ENCODE measurements around the gene PRKCH. TPM values are rescaled to one million over a fixed set of nuclear protein-coding genes. Genes with fewer than 3 reads are reported as not detected.

The PRKCH gene
- total RNA-seq, 2 experiments from 2014 or later, result 149 to 158 TPM

- Mint-ChIP-seq H3K4me3 (no peak overlapping the region), H3K27me3 (ENCODE audit: low read depth) (no peaks in the 10 kb centered on the region), H3K4me1 (ENCODE audit: low read depth) (peaks cover 92% of the 10 kb centered on the region), H3K27ac (peak overlapping the region; percentile 85), H3K36me3 (ENCODE audit: low read depth) (peaks cover 32% of the 10 kb centered on the region), H3K9me3 (no peaks in the 10 kb centered on the region)
- intact Hi-C loops (cut with micrococcal nuclease), result no loop called here
- DNase-seq, result no peak
- CTCF ChIA-PET, result no interaction called here
These were observed 193.5 kb downstream of the PRKCH start for GRCh38 chr14:61514927-61515326.

- intact Hi-C loops (cut with micrococcal nuclease), result no loop called here
- H3K4me3 Mint-ChIP-seq, result no peak overlapping the region
- H3K9me3 Mint-ChIP-seq, result no peaks in the 10 kb centered on the region
- CTCF ChIA-PET, result no interaction called here
- H3K27me3 Mint-ChIP-seq (ENCODE audit: low read depth), result no peaks in the 10 kb centered on the region
- H3K27ac Mint-ChIP-seq, result peak overlapping the region; percentile 85
- H3K36me3 Mint-ChIP-seq (ENCODE audit: low read depth), result peaks cover 29% of the 10 kb centered on the region
- peaks cover 91% of the 10 kb centered on the region for H3K4me1 Mint-ChIP-seq (ENCODE audit: low read depth)
- DNase-seq, result no peak
These were observed 194.2 kb downstream of the PRKCH start for GRCh38 chr14:61515436-61516117.

- CTCF ChIA-PET, result no interaction called here
- no peak overlapping the region for H3K4me3 Mint-ChIP-seq
- peak overlapping the region; percentile 85 for H3K27ac Mint-ChIP-seq
- peaks cover 29% of the 10 kb centered on the region for H3K36me3 Mint-ChIP-seq (ENCODE audit: low read depth)
- H3K27me3 Mint-ChIP-seq (ENCODE audit: low read depth), result no peaks in the 10 kb centered on the region
- H3K9me3 Mint-ChIP-seq, result no peaks in the 10 kb centered on the region
- no peak for DNase-seq
- intact Hi-C loops (cut with micrococcal nuclease), result no loop called here
- H3K4me1 Mint-ChIP-seq (ENCODE audit: low read depth), result peaks cover 88% of the 10 kb centered on the region
These were observed 194.9 kb downstream of the PRKCH start for GRCh38 chr14:61516118-61516743.

GRCh38 chr14:61516964-61517653, 195.7 kb downstream of the PRKCH start:
- no peaks in the 10 kb centered on the region for H3K9me3 Mint-ChIP-seq
- DNase-seq, result no peak
- CTCF ChIA-PET, result no interaction called here
- intact Hi-C loops (cut with micrococcal nuclease), result no loop called here
- H3K27me3 Mint-ChIP-seq (ENCODE audit: low read depth), result no peaks in the 10 kb centered on the region
- H3K4me3 Mint-ChIP-seq, result no peak overlapping the region
- peak overlapping the region; percentile 85 for H3K27ac Mint-ChIP-seq
- peaks cover 85% of the 10 kb centered on the region for H3K4me1 Mint-ChIP-seq (ENCODE audit: low read depth)
- H3K36me3 Mint-ChIP-seq (ENCODE audit: low read depth), result peaks cover 34% of the 10 kb centered on the region

- H3K36me3 Mint-ChIP-seq (ENCODE audit: low read depth), result peaks cover 42% of the 10 kb centered on the region
- CTCF ChIA-PET, result interaction anchor here (0.6 kb wide), 2 partner anchors 21 to 402 kb away, joined by 3 read pairs; no protein-coding TSS in a partner anchor
- peak overlapping the region; percentile 67 for H3K4me3 Mint-ChIP-seq
- peaks cover 87% of the 10 kb centered on the region for H3K4me1 Mint-ChIP-seq (ENCODE audit: low read depth)
- no peaks in the 10 kb centered on the region for H3K9me3 Mint-ChIP-seq
- H3K27ac Mint-ChIP-seq, result peak overlapping the region; percentile 72
- intact Hi-C loops (cut with micrococcal nuclease), result no loop called here
- no peak for DNase-seq
- H3K27me3 Mint-ChIP-seq (ENCODE audit: low read depth), result no peaks in the 10 kb centered on the region
These were observed 196.6 kb downstream of the PRKCH start for GRCh38 chr14:61517911-61518384.

- no peaks in the 10 kb centered on the region for H3K27me3 Mint-ChIP-seq (ENCODE audit: low read depth)
- CTCF ChIA-PET, result interaction anchor here (0.6 to 1.0 kb wide), 3 partner anchors 21 to 403 kb away, joined by 3 read pairs; no protein-coding TSS in a partner anchor
- peaks cover 40% of the 10 kb centered on the region for H3K36me3 Mint-ChIP-seq (ENCODE audit: low read depth)
- peaks cover 87% of the 10 kb centered on the region for H3K4me1 Mint-ChIP-seq (ENCODE audit: low read depth)
- no peaks in the 10 kb centered on the region for H3K9me3 Mint-ChIP-seq
- no peak for DNase-seq
- intact Hi-C loops (cut with micrococcal nuclease), result no loop called here
- H3K27ac Mint-ChIP-seq, result peak overlapping the region; percentile 72
- peak overlapping the region; percentile 67 for H3K4me3 Mint-ChIP-seq
These were observed 197.0 kb downstream of the PRKCH start for GRCh38 chr14:61518403-61518802.

GRCh38 chr14:61519106-61519505, 197.7 kb downstream of the PRKCH start:
- CTCF ChIA-PET, result interaction anchor here (0.6 to 1.0 kb wide), 2 partner anchors 154 to 172 kb away, joined by 3 to 6 read pairs; no protein-coding TSS in a partner anchor
- Mint-ChIP-seq H3K27me3 (ENCODE audit: low read depth) (no peaks in the 10 kb centered on the region), H3K9me3 (no peaks in the 10 kb centered on the region), H3K27ac (peak overlapping the region; percentile 72), H3K36me3 (ENCODE audit: low read depth) (peaks cover 35% of the 10 kb centered on the region), H3K4me3 (peak overlapping the region; percentile 67), H3K4me1 (ENCODE audit: low read depth) (peaks cover 88% of the 10 kb centered on the region)
- intact Hi-C loops (cut with micrococcal nuclease), result no loop called here
- DNase-seq, result no peak

GRCh38 chr14:61519735-61520134, 198.4 kb downstream of the PRKCH start:
- H3K36me3 Mint-ChIP-seq (ENCODE audit: low read depth), result peaks cover 31% of the 10 kb centered on the region
- H3K27me3 Mint-ChIP-seq (ENCODE audit: low read depth), result no peaks in the 10 kb centered on the region
- no peaks in the 10 kb centered on the region for H3K9me3 Mint-ChIP-seq
- peaks cover 90% of the 10 kb centered on the region for H3K4me1 Mint-ChIP-seq (ENCODE audit: low read depth)
- intact Hi-C loops (cut with micrococcal nuclease), result no loop called here
- peak overlapping the region; percentile 72 for H3K27ac Mint-ChIP-seq
- CTCF ChIA-PET, result interaction anchor here (0.5 kb wide), 1 partner anchor 224 kb away, joined by 5 read pairs; no protein-coding TSS in a partner anchor
- DNase-seq, result no peak
- H3K4me3 Mint-ChIP-seq, result peak overlapping the region; percentile 67

GRCh38 chr14:61520576-61520975, 199.2 kb downstream of the PRKCH start:
- Mint-ChIP-seq H3K4me3 (no peak overlapping the region), H3K27ac (peak overlapping the region; percentile 72), H3K36me3 (ENCODE audit: low read depth) (peaks cover 29% of the 10 kb centered on the region), H3K27me3 (ENCODE audit: low read depth) (no peaks in the 10 kb centered on the region), H3K4me1 (ENCODE audit: low read depth) (peaks cover 90% of the 10 kb centered on the region), H3K9me3 (no peaks in the 10 kb centered on the region)
- DNase-seq, result no peak
- CTCF ChIA-PET, result no interaction called here
- intact Hi-C loops (cut with micrococcal nuclease), result no loop called here

- Mint-ChIP-seq H3K4me3 (no peak overlapping the region), H3K9me3 (no peaks in the 10 kb centered on the region), H3K27ac (peak overlapping the region; percentile 94), H3K4me1 (ENCODE audit: low read depth) (peaks cover 90% of the 10 kb centered on the region), H3K27me3 (ENCODE audit: low read depth) (no peaks in the 10 kb centered on the region), H3K36me3 (ENCODE audit: low read depth) (peaks cover 32% of the 10 kb centered on the region)
- DNase-seq, result no peak
- intact Hi-C loops (cut with micrococcal nuclease), result no loop called here
- CTCF ChIA-PET, result interaction anchor here (0.6 to 1.1 kb wide), 2 partner anchors 9 to 74 kb away, joined by 3 to 4 read pairs; no protein-coding TSS in a partner anchor
These were observed 200.4 kb downstream of the PRKCH start for GRCh38 chr14:61521773-61522172.

- Mint-ChIP-seq H3K27ac (peak overlapping the region; percentile 94), H3K9me3 (no peaks in the 10 kb centered on the region)
- intact Hi-C loops (cut with micrococcal nuclease), result no loop called here
These were observed 202.4 kb downstream of the PRKCH start for GRCh38 chr14:61523751-61524150.

GRCh38 chr14:61524211-61524806, 202.9 kb downstream of the PRKCH start:
- Mint-ChIP-seq H3K4me1 (ENCODE audit: low read depth) (peaks cover 88% of the 10 kb centered on the region), H3K4me3 (no peak overlapping the region), H3K36me3 (ENCODE audit: low read depth) (peaks cover 45% of the 10 kb centered on the region), H3K27me3 (ENCODE audit: low read depth) (no peaks in the 10 kb centered on the region), H3K9me3 (no peaks in the 10 kb centered on the region), H3K27ac (peak overlapping the region; percentile 94)
- CTCF ChIA-PET, result interaction anchor here (1.1 to 6.7 kb wide), 6 partner anchors 8 to 182 kb away, joined by 3 to 46 read pairs (median 4); no protein-coding TSS in a partner anchor
- no peak for DNase-seq
- intact Hi-C loops (cut with micrococcal nuclease), result no loop called here

More at GRCh38 chr14:61523751-61524150, 202.4 kb downstream of the PRKCH start:
- Mint-ChIP-seq H3K27me3 (ENCODE audit: low read depth) (no peaks in the 10 kb centered on the region), H3K36me3 (ENCODE audit: low read depth) (peaks cover 45% of the 10 kb centered on the region), H3K4me3 (no peak overlapping the region), H3K4me1 (ENCODE audit: low read depth) (peaks cover 90% of the 10 kb centered on the region)
- CTCF ChIA-PET, result interaction anchor here (1.1 to 6.7 kb wide), 6 partner anchors 9 to 183 kb away, joined by 3 to 46 read pairs (median 4); no protein-coding TSS in a partner anchor
- DNase-seq, result no peak

Measured in activated naive CD4-positive, alpha-beta T cell treated with anti-CD3 and anti-CD28 coated beads for 36 hours (primary cell).